GM18907 (cell line): Measurements from ENCODE around the gene DYNLT4.
"Not testable (repeated sequence)": the region's sequence is repeated elsewhere in the genome, so short reads cannot be mapped to it uniquely, and the experiment has no call there.

ENCODE experiments used
- ATAC-seq: cut with Tn5 transposase; IDR thresholded peaks from one replicate; pipeline ENCODE4 v1.9.1; 2021; ENCODE audit warnings: mild to moderate bottlenecking, moderate library complexity; ENCODE audit not compliant: unreplicated experiment

Gene DYNLT4

DNA sequence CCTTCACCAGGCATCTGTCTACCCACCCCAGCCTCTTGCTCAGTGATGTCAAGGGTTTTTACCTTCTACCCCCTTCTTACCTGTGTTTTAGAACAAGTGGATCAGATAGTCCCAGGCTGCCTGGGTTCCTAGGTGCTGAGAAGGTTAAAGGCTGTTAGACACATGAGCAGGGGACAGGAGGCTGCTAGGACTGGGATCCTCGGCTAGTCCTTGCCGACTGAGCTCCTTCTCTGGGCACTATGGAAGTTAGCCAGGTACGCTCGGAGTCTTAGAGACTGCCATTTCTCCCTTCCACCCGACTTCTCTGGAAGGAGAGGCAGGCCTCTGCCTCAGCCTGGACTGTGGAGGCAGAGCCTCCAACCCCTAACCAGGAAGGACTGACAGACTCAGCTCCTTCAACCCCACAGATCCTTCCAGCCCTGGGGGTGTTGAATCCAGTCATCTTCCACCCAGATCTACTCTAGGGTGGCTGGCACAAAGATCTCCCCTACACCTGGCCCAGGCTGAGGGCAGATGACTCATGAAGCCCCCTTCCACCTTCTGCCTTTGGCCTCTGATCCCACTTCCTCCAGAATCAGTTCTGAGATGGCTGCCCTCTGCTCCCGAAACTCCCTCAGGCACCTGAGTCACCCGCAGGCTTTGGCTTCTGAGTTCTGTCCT is at the start of gene DYNLT4:
Gene DYNLT4 (minus strand): TSS at position 648 of the 660 bp plus-strand sequence. CDS start 683 bp downstream, outside the sequence.
- ATAC-seq, result no peak

DNA sequence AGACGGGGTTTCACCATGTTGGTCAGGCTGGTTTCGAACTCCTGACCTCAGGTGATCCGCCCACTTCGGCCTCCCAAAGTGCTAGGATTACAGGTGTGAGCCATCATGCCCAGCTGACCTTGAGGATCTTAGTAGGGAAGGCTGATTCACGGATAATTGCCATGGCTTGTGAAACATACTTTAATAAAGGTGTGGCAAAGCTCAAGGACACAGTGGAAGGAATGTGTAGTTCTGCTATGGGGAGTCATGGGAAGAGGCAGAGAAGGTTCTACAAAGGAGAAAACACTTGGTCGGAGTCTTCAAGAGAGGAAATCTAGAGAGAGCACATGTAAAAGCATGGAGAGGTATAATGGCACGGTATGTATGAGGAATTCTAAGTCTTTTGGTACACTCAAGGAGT is 48.6 kb upstream of the DYNLT4 start:
- ATAC-seq, result no peak

DNA sequence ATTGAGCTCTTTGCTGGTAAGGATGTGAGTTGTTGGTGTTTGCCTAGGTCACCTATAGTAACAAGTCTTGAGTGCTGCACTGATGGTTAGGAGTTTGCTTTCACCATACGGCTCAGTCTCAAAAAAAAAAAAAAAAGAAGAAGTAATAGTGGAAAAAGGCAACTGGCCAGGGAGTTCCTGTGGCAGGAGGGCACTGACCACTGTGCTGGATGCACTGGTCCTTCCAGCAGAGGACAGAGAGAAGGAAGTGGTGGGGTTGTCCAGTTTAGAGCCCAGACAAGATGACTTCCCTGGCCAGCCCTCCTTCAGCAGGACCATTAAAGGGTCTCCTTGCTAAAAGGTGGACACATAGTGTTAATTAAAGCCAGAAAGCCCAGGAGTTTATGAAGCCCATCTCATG is 47.8 kb upstream of the DYNLT4 start:
- no peak for ATAC-seq

DNA sequence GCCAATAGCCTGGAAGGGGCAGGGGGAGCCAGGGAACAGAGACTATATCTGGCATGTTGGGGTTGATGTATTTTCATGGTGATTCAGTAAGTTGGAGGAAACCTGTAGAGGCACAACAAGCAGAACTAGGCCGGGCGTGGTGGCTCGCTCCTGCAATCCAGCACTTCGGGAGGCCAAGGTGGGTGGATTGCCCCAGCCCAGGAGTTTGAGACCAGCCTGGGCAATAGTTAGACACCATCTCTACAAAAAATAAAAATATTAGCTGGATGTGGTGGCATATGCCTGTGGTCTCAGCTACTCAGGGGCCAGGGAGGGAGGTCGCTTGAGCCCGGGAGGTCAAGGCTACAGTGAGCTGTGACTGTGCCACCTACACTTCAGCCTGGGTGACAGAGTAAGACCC is 46.0 kb upstream of the DYNLT4 start:
- ATAC-seq, result no peak

GRCh38 chr1:44851308-44851707 is 44.2 kb upstream of the DYNLT4 start:
- no peak for ATAC-seq

GRCh38 chr1:44849575-44850132 is 42.5 kb upstream of the DYNLT4 start:
- no peak for ATAC-seq

- ATAC-seq, result no peak
These were observed 41.5 kb upstream of the DYNLT4 start for GRCh38 chr1:44848456-44849181.

DNA sequence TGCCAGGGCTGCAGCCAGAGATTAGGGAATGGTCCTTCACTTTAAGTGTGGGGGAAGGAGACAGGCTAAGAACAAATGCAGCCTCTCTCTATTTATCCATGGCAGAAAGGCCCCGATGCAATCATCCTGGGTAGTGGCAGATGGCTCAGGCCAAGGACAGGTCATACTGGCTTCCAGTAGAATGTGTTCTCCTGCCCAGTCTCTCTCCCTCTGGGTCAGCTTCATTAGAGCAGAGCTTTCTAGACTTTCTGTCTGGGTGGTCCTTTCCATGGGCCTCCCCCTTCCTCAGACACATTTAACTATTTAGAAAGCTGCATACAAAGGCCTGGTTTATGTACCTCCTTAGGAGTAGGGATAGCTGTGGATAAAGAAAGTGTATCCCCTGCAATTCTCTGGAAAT is 40.7 kb upstream of the DYNLT4 start:
- ATAC-seq, result no peak

DNA sequence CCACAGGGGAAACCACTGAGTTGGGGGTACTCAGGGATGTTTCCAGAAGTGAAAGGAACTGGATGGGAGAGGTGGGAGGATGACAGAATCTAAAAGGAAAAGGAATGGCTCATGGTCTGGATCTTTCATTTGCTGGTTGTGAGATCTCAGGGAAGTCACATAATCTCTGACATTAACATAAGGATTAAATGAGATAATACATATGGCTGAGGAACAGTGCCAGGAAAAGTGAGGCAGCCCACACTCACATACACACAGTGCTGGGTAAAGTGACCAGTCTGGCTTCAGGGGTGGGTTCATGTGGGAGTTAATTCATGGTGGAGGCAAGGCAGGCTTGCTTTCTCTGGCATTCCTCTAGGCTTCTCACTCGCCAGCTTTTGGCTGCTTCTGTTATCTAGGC is 39.8 kb upstream of the DYNLT4 start:
- ATAC-seq, result no peak

GRCh38 chr1:44842862-44843655 is 35.9 kb upstream of the DYNLT4 start, which contains the start of gene PTCH2:
Gene PTCH2, minus strand, starts transcription at chr1:44843253. Its CDS starts 321 bp downstream, at chr1:44842932.
- peak; percentile 48 for ATAC-seq

GRCh38 chr1:44842486-44842861 is 35.3 kb upstream of the DYNLT4 start:
- ATAC-seq, result no peak

DNA sequence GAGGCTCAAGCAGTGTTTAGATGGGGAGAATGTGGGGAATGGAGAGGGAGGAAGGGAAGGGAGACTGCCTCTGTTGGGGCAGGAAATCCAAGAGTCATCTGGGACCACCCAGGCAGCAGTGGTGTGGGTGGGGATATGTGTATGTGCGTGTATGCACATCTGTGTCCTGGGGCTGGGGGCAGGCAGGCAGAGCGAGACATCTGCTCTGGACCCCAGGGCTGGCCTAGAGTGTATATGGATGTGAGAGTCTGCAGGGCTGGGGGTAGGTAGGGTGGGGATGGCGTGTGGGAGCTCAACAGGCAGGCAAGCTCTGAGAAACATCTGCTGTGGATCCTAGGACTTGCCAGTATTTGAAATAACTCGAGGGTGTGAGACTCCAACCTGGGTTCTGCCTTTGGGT is 32.4 kb upstream of the DYNLT4 start:
- no peak for ATAC-seq

GRCh38 chr1:44838294-44838693 is 31.1 kb upstream of the DYNLT4 start:
- ATAC-seq, result not testable (repeated sequence)

- peak; percentile 74 for ATAC-seq
These were observed 28.9 kb upstream of the DYNLT4 start for GRCh38 chr1:44835738-44836675.

- ATAC-seq, result no peak
These were observed 27.2 kb upstream of the DYNLT4 start for GRCh38 chr1:44834328-44834727.

GRCh38 chr1:44832056-44832705 is 25.0 kb upstream of the DYNLT4 start:
- ATAC-seq, result no peak

- no peak for ATAC-seq
These were observed 24.4 kb upstream of the DYNLT4 start for GRCh38 chr1:44831516-44831915.

GRCh38 chr1:44830900-44831304 is 23.8 kb upstream of the DYNLT4 start:
- no peak for ATAC-seq

DNA sequence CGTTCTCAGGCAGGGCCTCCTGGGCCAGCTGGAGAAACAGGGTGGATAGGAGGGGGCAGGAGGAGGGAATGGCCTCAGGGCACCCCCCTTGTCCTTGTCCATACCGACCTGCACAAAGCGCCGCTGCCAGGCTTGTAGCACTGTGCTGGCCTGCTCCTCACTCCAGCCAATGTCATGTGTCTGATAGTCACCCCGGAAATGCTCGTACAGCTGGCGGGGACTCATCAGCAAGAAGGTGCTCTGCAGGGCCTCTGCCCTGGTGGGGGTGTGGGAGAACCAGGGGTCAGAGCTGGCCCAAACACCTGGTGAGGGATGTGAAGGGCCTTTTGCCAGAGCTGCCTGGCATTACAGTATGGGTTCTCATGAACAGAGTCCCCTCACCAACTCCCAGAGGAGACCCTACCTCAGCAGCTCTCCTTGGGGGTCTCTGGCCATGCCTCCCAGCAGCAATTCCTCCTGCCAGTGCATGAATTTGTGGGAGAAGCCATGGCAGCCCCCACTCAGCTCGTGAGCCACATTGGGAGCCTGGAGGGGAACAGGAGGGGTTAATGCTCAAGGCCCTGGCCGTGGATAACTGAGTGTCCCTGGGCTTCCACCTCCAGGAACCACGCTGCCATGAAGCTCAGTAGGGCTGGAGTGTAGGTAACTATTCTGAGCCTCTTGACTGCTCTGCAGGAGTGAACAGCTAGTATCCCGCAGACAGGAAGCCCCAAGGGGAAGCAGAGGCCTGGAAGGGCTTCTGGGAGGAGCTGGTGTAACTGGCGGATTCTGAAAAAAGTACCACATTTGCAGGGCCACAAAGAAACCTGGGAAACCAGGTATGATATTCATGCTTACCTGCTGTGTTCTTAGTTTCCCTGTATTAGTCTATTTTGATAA is 22.6 kb upstream of the DYNLT4 start:
- ATAC-seq, result no peak
